ENCODE results near the gene IFNL4.
"Not testable (repeated sequence)": the region's sequence is repeated elsewhere in the genome, so short reads cannot be mapped to it uniquely, and the experiment has no call there.

IFNL4 gene

DNA sequence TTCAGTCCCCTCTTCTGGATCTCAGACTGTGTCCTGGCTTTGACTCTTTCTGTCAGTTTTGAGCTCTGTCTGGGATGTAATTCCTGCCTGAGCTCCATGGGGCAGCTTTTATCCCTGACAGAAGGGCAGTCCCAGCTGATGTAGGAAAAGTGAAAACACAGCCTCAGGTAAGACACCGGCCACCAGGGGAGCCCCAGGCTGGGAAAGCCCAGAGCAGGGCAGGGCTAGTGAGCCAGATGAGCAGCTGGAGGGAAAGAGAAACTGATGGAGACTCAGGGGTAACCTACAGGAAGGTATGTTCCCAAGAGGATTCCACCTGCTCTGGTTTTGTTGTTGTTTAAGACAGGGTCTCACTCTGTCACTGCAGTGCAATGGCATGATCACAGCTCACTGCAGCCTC is 3.5 kb downstream of the IFNL4 start:
- H3K27ac ChIP-seq (ENCODE audit: low read depth, low read length): not testable (repeated sequence)

DNA sequence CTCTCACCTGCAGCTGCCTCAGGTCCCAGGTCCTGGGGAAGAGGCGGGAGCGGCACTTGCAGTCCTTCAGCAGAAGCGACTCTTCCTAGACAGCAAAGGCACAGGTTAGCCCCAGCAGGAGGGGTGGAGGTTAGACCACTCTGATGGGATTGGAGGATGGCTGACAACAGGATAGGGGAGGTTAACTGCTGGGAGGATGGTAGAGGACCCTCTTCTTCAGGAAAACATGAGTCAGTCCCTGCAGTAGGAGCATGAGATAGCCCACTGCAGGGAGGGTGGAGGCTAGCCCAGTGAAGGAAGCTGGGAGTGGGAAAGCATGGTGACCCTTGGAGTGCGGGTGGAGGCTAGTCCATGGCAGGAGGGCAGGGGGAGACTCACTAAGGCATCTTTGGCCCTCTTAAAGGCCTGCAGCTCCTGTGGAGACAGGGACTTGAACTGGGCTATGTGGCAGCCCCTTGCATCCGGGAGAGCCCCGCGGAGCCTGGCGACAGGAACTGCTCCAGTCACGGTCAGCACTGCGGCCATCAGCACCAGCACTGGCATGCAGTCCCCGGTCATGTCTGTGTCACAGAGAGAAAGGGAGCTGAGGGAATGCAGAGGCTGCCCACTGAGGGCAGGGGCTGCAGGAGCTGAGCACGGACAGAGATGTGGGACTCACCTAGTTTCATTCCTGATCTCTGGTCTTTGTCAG is 4.1 kb downstream of the IFNL4 start, which contains the start of gene IFNL3:
Gene IFNL3 (minus strand): TSS at position 597 of the 691 bp plus-strand sequence. CDS start 39 bp downstream, at position 558.
- H3K9ac ChIP-seq (ENCODE audit: low read depth in 1 of 2, low read length in 2 of 2); H3K4me3 ChIP-seq (ENCODE audit: low read depth in 1 of 2, low read length in 2 of 2); H3K27me3 ChIP-seq (ENCODE audit: control insufficient read depth in 1 of 2, insufficient read depth in 2 of 2, low read length in 2 of 2); H3K9me3 ChIP-seq (ENCODE audit: control insufficient read depth in 1 of 2, low read length in 2 of 2); H3K27ac ChIP-seq (ENCODE audit: low read depth, low read length); H3K36me3 ChIP-seq (ENCODE audit: control insufficient read depth in 1 of 2, insufficient read depth in 2 of 2, low read length in 2 of 2); H3K4me1 ChIP-seq (ENCODE audit: control insufficient read depth in 1 of 2, insufficient read depth in 2 of 2, low read length in 2 of 2): not testable (repeated sequence)

More for the DNA sequence above, 3.5 kb downstream of the IFNL4 start:
- H3K36me3 ChIP-seq (ENCODE audit: control insufficient read depth in 1 of 2, insufficient read depth in 2 of 2, low read length in 2 of 2); H3K27me3 ChIP-seq (ENCODE audit: control insufficient read depth in 1 of 2, insufficient read depth in 2 of 2, low read length in 2 of 2); H3K9ac ChIP-seq (ENCODE audit: low read depth in 1 of 2, low read length in 2 of 2); H3K9me3 ChIP-seq (ENCODE audit: control insufficient read depth in 1 of 2, low read length in 2 of 2); H3K4me1 ChIP-seq (ENCODE audit: control insufficient read depth in 1 of 2, insufficient read depth in 2 of 2, low read length in 2 of 2); H3K4me3 ChIP-seq (ENCODE audit: low read depth in 1 of 2, low read length in 2 of 2): not testable (repeated sequence)

DNA sequence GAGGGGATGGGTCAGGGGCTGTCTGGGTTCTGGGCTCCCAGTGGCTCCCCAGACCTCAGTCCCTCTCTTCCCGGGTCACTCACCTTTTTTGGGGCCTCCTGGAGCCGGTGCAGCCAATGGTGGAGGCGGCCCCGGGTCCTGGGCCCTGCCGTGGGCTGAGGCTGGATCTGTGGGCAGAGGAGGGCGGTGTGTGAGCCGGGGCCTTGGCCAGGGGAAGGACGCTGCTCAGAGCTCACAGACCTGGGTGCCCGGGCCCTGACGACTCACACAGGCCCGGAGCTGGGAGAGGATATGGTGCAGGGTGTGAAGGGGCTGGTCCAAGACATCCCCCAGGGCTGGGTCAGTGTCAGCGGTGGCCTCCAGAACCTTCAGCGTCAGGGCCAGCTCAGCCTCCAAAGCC is 4.9 kb downstream of the IFNL4 start:
- not testable (repeated sequence) for H3K9ac ChIP-seq (ENCODE audit: low read depth in 1 of 2, low read length in 2 of 2); H3K4me3 ChIP-seq (ENCODE audit: low read depth in 1 of 2, low read length in 2 of 2); H3K4me1 ChIP-seq (ENCODE audit: control insufficient read depth in 1 of 2, insufficient read depth in 2 of 2, low read length in 2 of 2); H3K9me3 ChIP-seq (ENCODE audit: control insufficient read depth in 1 of 2, low read length in 2 of 2); H3K27ac ChIP-seq (ENCODE audit: low read depth, low read length); H3K36me3 ChIP-seq (ENCODE audit: control insufficient read depth in 1 of 2, insufficient read depth in 2 of 2, low read length in 2 of 2); H3K27me3 ChIP-seq (ENCODE audit: control insufficient read depth in 1 of 2, insufficient read depth in 2 of 2, low read length in 2 of 2)

DNA sequence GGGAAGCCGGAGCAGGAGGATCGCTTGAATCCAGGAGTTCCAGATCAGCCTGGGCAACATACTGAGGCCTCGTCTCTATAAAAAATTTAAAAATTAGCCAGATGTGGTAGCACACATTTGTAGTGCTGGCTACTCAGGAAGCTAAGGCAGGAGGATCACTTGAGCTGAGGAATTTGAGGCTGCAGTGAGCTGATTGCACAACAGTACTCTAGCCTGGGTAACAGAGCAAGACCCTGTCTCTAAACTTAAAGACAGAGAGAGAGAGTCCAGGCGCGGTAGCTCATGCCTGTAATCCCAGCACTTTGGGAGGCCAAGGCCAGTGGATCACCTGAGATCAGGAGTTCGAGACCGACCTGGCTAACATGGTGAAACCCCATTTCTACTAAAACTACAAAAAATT is 8.2 kb downstream of the IFNL4 start:
- no peak overlapping the region for H3K27ac ChIP-seq (ENCODE audit: low read depth, low read length)
- H3K27me3 ChIP-seq (ENCODE audit: control insufficient read depth in 1 of 2, insufficient read depth in 2 of 2, low read length in 2 of 2): no peaks in the 10 kb centered on the region
- H3K4me3 ChIP-seq (ENCODE audit: low read depth in 1 of 2, low read length in 2 of 2): no peak overlapping the region
- peaks cover 5 to 8% of the 10 kb centered on the region in 2 donors for H3K4me1 ChIP-seq (ENCODE audit: control insufficient read depth in 1 of 2, insufficient read depth in 2 of 2, low read length in 2 of 2)
- H3K9ac ChIP-seq (ENCODE audit: low read depth in 1 of 2, low read length in 2 of 2): no peak overlapping the region
- H3K9me3 ChIP-seq (ENCODE audit: control insufficient read depth in 1 of 2, low read length in 2 of 2): no peaks in the 10 kb centered on the region
- H3K36me3 ChIP-seq (ENCODE audit: control insufficient read depth in 1 of 2, insufficient read depth in 2 of 2, low read length in 2 of 2): no peaks in the 10 kb centered on the region

DNA sequence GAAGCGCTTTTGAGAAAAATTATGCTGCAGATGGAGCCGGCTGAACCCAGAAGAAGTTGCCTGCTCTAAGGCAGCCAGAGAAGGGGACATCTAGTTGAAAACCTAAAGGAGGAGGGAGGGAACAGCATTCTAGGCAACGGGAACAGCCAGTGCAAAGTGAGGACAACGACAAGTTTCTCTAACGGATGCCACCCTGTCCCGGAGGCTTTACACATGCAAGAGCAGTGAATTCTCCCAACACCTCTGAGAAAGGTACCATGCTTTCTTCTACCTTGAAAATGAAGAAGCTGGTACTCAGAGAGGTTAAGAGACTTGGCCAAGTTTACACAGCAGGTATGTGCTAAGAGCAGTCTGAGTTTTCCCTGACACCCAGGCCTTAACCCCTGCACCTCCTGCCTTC is 9.7 kb downstream of the IFNL4 start:
- Histone ChIP-seq H3K9ac (ENCODE audit: low read depth in 1 of 2, low read length in 2 of 2) (no peak overlapping the region), H3K4me3 (ENCODE audit: low read depth in 1 of 2, low read length in 2 of 2) (no peak overlapping the region), H3K4me1 (ENCODE audit: control insufficient read depth in 1 of 2, insufficient read depth in 2 of 2, low read length in 2 of 2) (peaks cover 5 to 8% of the 10 kb centered on the region in 2 donors), H3K9me3 (ENCODE audit: control insufficient read depth in 1 of 2, low read length in 2 of 2) (no peaks in the 10 kb centered on the region), H3K27me3 (ENCODE audit: control insufficient read depth in 1 of 2, insufficient read depth in 2 of 2, low read length in 2 of 2) (no peaks in the 10 kb centered on the region), H3K36me3 (ENCODE audit: control insufficient read depth in 1 of 2, insufficient read depth in 2 of 2, low read length in 2 of 2) (no peaks in the 10 kb centered on the region), H3K27ac (ENCODE audit: low read depth, low read length) (no peak overlapping the region)

DNA sequence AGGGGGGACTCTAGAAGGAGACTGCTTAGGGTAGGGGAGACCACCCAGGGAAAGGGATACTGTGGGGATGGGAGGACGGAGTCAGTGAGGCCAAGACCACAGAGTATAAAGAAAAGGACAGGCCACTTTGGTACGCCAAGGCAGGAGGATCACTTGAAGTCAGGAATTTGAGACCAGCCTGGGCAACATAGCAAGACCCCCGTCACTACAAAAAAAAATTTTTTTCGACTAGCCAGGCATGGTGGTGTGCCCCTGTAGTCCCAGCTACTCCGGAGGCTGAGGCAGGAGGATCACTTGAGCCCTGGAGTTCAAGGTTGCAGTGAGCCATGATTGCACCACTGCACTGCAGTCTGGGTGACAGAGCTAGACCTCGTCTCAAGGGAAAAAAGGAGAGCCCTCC is 10.4 kb downstream of the IFNL4 start:
- no peaks in the 10 kb centered on the region for H3K27me3 ChIP-seq (ENCODE audit: control insufficient read depth in 1 of 2, insufficient read depth in 2 of 2, low read length in 2 of 2)
- H3K9me3 ChIP-seq (ENCODE audit: control insufficient read depth in 1 of 2, low read length in 2 of 2): no peaks in the 10 kb centered on the region
- H3K36me3 ChIP-seq (ENCODE audit: control insufficient read depth in 1 of 2, insufficient read depth in 2 of 2, low read length in 2 of 2): no peaks in the 10 kb centered on the region
- H3K9ac ChIP-seq (ENCODE audit: low read depth in 1 of 2, low read length in 2 of 2): no peak overlapping the region
- peaks cover 5 to 8% of the 10 kb centered on the region in 2 donors for H3K4me1 ChIP-seq (ENCODE audit: control insufficient read depth in 1 of 2, insufficient read depth in 2 of 2, low read length in 2 of 2)
- no peak overlapping the region for H3K27ac ChIP-seq (ENCODE audit: low read depth, low read length)
- H3K4me3 ChIP-seq (ENCODE audit: low read depth in 1 of 2, low read length in 2 of 2): no peak overlapping the region

DNA sequence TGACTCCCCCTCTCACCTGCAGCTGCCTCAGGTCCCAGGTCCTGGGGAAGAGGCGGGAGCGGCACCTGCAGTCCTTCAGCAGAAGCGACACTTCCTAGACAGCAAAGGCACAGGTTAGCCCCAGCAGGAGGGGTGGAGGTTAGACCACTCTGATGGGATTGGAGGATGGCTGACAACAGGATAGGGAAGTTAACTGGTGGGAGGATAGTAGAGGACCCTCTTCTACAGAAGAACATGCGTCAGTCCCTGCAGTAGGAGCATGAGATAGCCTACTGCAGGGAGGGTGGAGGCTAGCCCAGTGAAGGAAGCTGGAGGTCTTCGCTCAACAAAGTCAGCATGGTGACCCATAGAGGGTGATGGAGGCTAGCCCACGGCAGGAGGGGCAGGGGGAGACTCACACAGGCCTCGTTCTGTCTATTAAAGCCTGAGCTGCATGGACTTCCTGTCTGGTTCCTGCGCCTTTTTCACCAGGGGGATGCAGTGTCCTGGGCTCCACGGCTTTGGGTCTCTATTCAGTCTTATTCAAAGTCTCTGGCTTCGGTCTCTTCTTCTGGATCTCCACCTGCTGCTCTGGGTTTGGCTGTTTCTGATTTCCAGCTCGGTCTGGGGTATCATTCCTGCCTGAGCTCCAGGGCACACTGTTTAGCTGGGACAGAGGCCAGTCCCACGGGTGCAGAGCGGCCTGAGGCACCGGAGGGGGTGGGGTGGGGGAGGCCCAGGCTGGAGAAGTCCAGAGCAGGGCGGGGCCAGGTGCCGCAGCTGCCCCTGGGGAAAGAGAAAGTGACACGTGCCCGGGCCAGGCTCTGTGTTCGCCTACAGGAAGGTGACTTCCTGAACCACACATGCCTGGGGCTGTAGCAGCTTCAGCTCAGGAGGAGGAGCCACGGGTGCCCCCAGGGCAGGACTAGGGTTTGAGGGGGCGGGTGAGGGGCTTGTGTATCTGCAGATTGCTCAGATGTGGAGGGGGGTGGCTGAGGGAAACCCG is 11.2 kb downstream of the IFNL4 start:
- H3K4me1 ChIP-seq (ENCODE audit: control insufficient read depth in 1 of 2, insufficient read depth in 2 of 2, low read length in 2 of 2): peaks cover 5 to 8% of the 10 kb centered on the region in 2 donors
- H3K4me3 ChIP-seq (ENCODE audit: low read depth in 1 of 2, low read length in 2 of 2): no peak overlapping the region
- no peaks in the 10 kb centered on the region for H3K9me3 ChIP-seq (ENCODE audit: control insufficient read depth in 1 of 2, low read length in 2 of 2)
- no peak overlapping the region for H3K9ac ChIP-seq (ENCODE audit: low read depth in 1 of 2, low read length in 2 of 2)
- no peak overlapping the region for H3K27ac ChIP-seq (ENCODE audit: low read depth, low read length)
- H3K27me3 ChIP-seq (ENCODE audit: control insufficient read depth in 1 of 2, insufficient read depth in 2 of 2, low read length in 2 of 2): no peaks in the 10 kb centered on the region
- H3K36me3 ChIP-seq (ENCODE audit: control insufficient read depth in 1 of 2, insufficient read depth in 2 of 2, low read length in 2 of 2): no peaks in the 10 kb centered on the region

DNA sequence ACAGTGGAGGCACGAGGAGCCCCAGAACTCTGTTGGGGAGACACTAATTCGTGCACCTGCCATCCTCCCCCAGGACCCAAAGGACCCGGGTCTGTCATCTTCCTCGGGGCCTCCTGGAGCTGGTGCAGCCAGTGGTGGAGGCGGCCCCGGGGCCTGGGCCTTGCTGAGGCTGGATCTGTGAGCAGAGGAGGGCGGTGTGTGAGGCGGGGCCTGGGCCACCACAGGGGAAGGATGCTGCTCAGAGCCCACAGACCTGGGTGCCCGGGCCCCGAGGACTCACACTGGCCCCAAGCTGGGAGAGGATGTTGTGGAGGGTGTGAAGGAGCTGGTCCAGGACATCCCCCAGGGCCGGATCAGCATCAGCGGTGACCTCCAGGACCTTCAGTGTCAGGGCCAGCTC is 12.1 kb downstream of the IFNL4 start:
- Histone ChIP-seq H3K4me3 (ENCODE audit: low read depth in 1 of 2, low read length in 2 of 2) (no peak overlapping the region), H3K9me3 (ENCODE audit: control insufficient read depth in 1 of 2, low read length in 2 of 2) (no peaks in the 10 kb centered on the region), H3K9ac (ENCODE audit: low read depth in 1 of 2, low read length in 2 of 2) (no peak overlapping the region), H3K4me1 (ENCODE audit: control insufficient read depth in 1 of 2, insufficient read depth in 2 of 2, low read length in 2 of 2) (peaks cover 5 to 8% of the 10 kb centered on the region in 2 donors), H3K27ac (ENCODE audit: low read depth, low read length) (no peak overlapping the region), H3K36me3 (ENCODE audit: control insufficient read depth in 1 of 2, insufficient read depth in 2 of 2, low read length in 2 of 2) (no peaks in the 10 kb centered on the region), H3K27me3 (ENCODE audit: control insufficient read depth in 1 of 2, insufficient read depth in 2 of 2, low read length in 2 of 2) (no peaks in the 10 kb centered on the region)

DNA sequence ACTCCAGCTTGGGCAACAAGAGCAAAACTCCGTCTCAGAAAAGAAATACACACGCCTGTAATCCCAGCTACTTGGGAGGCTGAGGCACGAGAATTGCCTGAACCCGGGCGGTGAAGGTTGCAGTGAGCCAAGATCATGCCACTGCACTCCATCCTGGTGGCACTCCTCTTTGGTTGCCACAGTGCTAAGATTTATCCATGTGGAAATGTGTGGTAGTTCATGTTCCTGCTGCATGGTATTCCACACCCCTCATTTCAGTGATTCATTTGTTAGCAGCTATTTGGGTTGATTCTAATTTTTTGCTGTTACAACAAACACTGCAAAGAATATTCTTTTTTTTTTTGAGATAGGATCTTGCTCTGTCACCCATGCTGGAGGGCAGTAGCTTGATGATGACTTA is 15.9 kb downstream of the IFNL4 start:
- Histone ChIP-seq H3K4me3 (ENCODE audit: low read depth in 1 of 2, low read length in 2 of 2) (no peak overlapping the region), H3K36me3 (ENCODE audit: control insufficient read depth in 1 of 2, insufficient read depth in 2 of 2, low read length in 2 of 2) (no peaks in the 10 kb centered on the region), H3K4me1 (ENCODE audit: control insufficient read depth in 1 of 2, insufficient read depth in 2 of 2, low read length in 2 of 2) (peaks cover 0 to 1% of the 10 kb centered on the region in 2 donors), H3K9ac (ENCODE audit: low read depth in 1 of 2, low read length in 2 of 2) (no peak overlapping the region), H3K27me3 (ENCODE audit: control insufficient read depth in 1 of 2, insufficient read depth in 2 of 2, low read length in 2 of 2) (no peaks in the 10 kb centered on the region), H3K9me3 (ENCODE audit: control insufficient read depth in 1 of 2, low read length in 2 of 2) (no peaks in the 10 kb centered on the region), H3K27ac (ENCODE audit: low read depth, low read length) (no peak overlapping the region)

DNA sequence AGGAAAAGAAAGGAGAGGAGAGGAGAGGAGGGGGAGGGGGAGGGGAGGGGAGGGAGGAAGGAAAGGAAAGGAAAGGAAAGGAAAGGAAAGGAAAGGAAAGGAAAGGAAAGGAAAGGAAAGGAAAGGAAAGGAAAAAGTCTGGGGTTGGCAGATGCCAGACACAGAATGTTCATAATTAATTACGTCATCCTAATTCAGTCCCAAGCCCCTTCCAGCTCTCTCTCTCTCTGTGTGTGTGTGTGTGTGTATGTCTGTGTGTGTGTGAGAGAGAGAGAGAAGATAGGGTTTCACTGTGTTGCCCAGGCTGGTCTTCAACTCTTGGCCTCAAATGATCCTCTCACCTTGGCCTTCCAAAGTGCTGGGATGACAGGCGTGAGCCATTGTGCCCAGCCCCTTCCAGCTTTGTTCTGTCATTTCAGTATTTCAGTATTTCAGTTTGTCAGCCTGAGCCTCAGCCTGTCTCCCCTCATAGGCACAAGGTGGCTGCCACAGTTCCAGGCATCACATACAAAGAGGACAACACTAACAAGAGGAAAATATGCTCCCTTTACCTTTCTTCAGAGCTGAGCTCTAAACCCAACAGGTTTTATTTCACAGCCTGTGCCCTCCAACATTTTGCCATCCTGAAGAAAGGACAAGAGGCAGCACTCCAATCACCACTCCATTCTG is 18.4 kb downstream of the IFNL4 start:
- Histone ChIP-seq H3K4me3 (ENCODE audit: low read depth in 1 of 2, low read length in 2 of 2) (no peak overlapping the region), H3K9ac (ENCODE audit: low read depth in 1 of 2, low read length in 2 of 2) (no peak overlapping the region)

More for the DNA sequence above, 18.4 kb downstream of the IFNL4 start:
- Histone ChIP-seq H3K27me3 (ENCODE audit: control insufficient read depth in 1 of 2, insufficient read depth in 2 of 2, low read length in 2 of 2) (peaks cover 0 to 2% of the 10 kb centered on the region in 2 donors), H3K27ac (ENCODE audit: low read depth, low read length) (no peak overlapping the region), H3K36me3 (ENCODE audit: control insufficient read depth in 1 of 2, insufficient read depth in 2 of 2, low read length in 2 of 2) (no peaks in the 10 kb centered on the region), H3K4me1 (ENCODE audit: control insufficient read depth in 1 of 2, insufficient read depth in 2 of 2, low read length in 2 of 2) (no peaks in the 10 kb centered on the region), H3K9me3 (ENCODE audit: control insufficient read depth in 1 of 2, low read length in 2 of 2) (no peaks in the 10 kb centered on the region)

Measured in duodenal mucosa (tissue), 2 donors.